IPS-11a (cell line): ENCODE results near the gene TMEM101.
"Not testable (repeated sequence)": the region's sequence is repeated elsewhere in the genome, so short reads cannot be mapped to it uniquely, and the experiment has no call there.

Experiments used
- H3K4me3 ChIP-seq: one replicate; pipeline ENCODE4 v1.5.1; 2013; ENCODE audit warnings: low read depth, low read length, control low read depth

TMEM101 gene

GRCh38 chr17:44024853-44025252 is 10.1 kb upstream of the TMEM101 start:
- no peak overlapping the region for H3K4me3 ChIP-seq

- H3K4me3 ChIP-seq, result no peak overlapping the region
Measured at GRCh38 chr17:44024271-44024663, 9.5 kb upstream of the TMEM101 start.

DNA sequence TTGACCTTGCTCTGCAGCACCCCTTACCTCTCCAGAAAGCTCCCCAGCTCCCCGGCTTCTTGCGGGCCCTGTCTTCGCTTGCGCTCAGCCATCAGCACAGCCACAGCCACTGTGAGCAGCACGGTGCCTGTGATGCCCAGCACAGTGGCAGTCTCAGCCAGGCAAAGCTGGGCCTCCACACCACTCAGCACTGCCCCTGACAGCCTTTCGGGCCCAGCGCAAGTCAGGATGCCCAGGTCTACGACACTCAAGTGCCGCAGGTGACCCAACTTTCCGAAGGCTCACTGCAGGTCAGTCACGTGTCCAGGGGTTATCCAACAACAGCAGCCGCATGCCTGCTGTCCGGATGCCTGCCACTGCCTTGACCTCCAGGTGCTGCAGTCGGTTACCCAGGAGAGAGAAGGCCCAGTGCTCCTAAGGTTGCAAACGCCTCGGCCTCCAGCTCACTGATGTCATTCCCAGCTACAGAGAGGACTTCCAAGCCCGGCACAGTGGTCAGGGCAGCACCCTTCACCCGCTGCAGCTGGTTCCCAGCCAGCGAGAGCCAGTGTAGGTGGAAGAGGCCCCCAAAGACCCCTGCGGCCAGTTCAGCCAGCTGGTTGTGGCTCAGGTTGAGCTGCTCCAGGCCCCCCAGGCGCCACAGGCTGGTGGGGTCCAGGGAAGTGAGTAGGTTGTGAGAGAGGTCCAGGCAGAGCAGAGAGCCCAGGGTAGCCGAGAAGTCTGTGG is 8.9 kb upstream of the TMEM101 start:
- no peak overlapping the region for H3K4me3 ChIP-seq

DNA sequence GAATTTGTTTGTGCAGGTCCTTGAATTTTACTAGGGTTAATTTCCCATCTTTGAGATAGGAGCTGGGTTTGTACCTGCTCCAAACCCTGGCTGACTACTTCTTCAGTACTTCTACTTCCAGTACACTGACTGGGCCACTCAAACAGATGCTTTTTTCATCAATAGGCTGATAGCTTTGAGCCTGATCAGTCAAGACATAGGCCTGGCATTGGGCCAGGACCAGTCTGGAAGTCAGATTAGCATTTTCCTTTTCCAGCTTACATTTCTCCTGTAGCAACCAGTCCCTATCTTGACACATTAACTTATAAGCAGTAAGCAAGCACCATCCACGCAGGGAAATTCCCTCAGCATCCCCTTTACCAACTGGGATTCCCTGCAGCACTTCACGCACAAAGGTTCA is 7.5 kb upstream of the TMEM101 start:
- no peak overlapping the region for H3K4me3 ChIP-seq

- H3K4me3 ChIP-seq, result not testable (repeated sequence)
Measured at GRCh38 chr17:44021227-44021626, 6.5 kb upstream of the TMEM101 start.

- peak overlapping the region; percentile 95 for H3K4me3 ChIP-seq
Measured at GRCh38 chr17:44014133-44014436, 678 bp downstream of the TMEM101 start.

DNA sequence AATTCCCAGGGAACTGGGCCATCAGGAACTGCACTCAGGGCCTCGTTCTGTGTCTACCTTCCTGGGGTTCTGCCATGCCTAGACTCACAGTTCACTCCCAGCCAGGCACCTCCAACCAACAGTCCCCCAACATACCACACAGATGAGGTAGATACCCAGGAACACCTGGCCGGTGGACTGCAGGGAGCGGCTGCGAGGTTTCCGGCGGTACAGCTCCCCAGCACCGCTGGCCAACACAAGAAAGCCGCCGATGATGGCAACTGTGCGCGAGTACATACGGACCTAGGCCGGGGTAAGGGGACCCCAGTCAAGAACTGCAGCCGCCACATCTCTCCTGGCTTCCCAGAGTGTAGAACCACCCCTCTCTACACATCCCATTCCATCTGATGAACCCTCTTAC is 1.9 kb downstream of the TMEM101 start:
- no peak overlapping the region for H3K4me3 ChIP-seq

GRCh38 chr17:44012391-44012790 is 2.4 kb downstream of the TMEM101 start:
- H3K4me3 ChIP-seq, result no peak overlapping the region

- H3K4me3 ChIP-seq, result no peak overlapping the region
Measured at GRCh38 chr17:44011876-44012275, 2.9 kb downstream of the TMEM101 start.

DNA sequence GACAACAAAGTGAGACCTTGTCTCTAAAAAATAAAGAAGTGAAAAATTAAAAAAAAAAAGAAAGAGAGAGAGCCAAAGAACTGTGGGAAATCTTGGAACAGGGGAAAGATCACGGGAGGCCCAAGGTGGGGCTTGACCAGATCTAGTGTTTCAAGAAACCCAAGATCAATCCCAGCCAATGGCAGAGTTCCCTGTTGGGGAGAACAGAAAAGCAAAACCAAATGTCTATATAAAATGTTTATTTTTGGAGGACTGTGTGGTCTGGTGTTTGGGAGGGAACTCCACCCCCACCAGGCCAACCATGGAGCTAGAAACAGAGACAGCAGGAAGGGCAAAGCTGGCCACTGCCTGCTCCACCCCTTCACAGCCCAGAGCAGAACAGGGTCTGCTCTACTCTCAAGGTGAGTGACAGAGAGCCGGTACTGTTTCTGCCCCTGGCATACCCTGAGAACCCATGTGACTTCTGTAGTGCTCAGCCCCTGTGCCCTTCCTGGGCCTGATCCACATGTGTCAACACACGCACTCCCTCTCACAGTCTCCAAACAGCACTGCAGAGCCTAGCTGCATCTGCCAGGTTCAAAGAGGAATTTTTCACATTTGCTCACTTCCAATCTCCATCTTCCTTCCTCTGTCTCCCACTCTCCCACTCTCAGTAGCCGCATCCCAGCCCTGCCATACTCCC is 3.7 kb downstream of the TMEM101 start:
- no peak overlapping the region for H3K4me3 ChIP-seq

DNA sequence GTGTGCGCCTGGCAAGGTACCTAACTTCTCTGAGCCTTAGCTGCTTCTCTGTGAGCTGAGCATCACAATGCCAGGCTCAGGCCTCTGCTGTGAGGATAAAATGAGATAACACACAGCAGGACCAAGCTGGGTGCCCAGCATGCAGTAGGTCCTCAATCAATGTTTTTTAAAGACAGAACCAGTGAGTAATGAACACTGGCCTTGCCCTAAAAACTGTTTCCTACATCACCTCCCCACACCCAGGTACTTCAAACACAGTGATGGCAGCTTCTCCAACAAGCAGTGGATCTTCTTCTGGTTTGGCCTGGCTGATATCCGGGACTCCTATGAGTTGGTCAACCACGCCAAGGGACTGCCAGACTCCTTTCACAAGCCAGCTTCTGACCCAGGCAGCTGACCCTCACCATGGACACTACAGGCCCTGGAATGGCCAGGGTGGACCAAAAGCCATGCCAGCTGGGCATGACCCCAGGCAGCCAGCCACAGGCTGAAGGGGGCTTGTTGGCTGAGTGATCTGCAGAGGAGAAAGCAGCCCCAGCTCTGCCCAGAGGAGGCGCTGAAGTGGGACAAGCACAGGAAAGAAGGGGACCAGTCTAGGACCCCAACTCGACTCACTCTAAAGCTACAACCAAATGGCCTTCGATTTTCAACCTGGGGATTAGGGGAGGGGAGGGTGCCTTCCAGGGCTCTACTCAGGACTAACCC is 6.4 kb downstream of the TMEM101 start:
- H3K4me3 ChIP-seq, result peak overlapping the region; percentile 31

GRCh38 chr17:44007346-44008204 is 7.2 kb downstream of the TMEM101 start:
- peak overlapping the region; percentile 31 for H3K4me3 ChIP-seq

- H3K4me3 ChIP-seq, result peak overlapping the region; percentile 47
Measured at GRCh38 chr17:44006598-44007345, 8.0 kb downstream of the TMEM101 start.

DNA sequence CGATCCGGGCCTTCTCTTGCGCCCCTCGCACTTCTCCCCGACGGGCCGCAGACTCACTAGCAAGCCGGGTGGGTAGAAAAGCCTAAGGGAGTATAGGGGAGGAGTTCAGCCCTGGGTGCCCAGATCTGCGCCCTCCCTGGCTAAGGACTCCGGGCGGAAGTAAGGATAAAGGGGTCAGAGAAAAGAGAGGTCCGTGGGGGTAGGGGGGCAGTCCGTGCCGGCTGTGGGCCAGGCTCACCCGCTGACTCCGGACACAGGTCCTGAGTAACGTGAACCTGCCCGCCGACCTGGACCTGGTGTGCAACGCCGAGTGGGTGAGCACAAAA is 8.5 kb downstream of the TMEM101 start:
- H3K4me3 ChIP-seq, result peak overlapping the region; percentile 47

GRCh38 chr17:44005527-44006271 is 9.1 kb downstream of the TMEM101 start:
- H3K4me3 ChIP-seq, result peak overlapping the region; percentile 47

DNA sequence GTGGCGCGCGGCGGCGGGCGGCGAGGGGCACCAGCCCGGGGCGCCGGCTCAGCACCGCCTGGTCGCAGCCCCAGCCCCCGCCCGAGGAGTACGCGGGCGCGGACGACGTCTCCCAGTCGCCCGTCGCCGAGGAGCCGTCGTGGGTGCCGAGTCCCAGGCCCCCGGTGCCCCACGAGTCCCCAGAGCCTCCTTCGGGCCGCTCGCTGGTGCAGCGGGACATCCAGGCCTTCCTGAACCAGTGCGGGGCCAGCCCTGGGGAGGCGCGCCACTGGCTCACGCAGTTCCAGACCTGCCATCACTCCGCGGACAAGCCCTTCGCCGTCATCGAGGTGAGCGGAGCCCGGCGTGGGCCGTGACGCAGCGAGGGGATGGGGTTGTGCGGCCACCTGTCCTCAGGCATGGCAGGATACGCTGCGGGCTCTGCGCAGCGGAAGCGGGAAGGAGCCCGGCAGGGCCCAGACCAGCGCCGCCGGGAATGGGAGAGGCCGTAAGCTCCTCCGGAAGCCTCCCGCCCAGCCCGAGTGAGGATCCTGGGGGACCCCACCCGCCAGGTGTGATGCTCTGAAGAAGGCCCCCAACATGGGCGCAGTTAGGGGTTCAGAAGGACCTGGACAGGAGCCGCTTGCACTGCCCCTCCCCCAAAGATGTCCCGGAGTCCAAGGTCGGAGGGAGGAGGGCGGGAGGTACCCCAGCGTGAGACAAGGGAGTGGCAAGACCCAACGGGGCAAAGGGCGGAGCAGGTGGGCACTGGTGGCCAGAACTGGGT is 9.8 kb downstream of the TMEM101 start:
- peak overlapping the region; percentile 47 for H3K4me3 ChIP-seq

DNA sequence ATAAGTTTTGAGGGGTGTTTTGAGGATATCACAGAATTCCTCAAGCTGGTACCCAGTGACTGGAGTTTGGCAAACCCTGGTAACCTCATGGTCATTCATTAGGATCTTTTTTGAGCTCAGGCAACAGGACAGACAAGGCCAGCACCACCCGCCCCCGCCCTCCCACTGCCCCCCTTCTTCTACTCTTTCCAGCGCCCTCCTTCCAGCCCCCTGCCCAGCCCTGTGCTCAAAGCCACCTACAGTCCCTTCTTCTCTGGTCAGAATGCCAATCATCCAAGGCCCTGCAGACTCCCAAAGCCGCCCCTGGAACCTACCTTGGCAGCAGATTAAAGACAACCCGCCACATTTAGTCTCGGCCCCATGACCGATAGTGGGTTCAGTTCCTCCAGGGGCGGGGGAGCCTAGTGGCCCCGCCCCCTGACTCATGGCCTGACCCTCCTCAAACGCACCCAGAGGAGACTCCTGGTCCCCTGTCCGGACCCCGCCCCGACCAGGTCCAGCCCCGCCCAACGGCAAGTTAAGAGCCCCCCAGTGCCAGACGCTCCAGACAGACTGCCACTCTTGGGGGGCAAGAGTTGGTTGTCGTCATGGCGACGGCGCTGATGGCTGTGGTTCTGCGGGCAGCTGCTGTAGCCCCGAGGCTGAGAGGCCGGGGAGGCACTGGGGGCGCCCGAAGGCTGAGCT is 10.5 kb downstream of the TMEM101 start, which contains the start of gene NAGS:
TSS of gene NAGS (plus strand) at position 546 of the 684 bp plus-strand sequence. CDS start at position 588, 42 bp downstream.
- H3K4me3 ChIP-seq, result peak within 1 kb of the TSS; percentile 47

DNA sequence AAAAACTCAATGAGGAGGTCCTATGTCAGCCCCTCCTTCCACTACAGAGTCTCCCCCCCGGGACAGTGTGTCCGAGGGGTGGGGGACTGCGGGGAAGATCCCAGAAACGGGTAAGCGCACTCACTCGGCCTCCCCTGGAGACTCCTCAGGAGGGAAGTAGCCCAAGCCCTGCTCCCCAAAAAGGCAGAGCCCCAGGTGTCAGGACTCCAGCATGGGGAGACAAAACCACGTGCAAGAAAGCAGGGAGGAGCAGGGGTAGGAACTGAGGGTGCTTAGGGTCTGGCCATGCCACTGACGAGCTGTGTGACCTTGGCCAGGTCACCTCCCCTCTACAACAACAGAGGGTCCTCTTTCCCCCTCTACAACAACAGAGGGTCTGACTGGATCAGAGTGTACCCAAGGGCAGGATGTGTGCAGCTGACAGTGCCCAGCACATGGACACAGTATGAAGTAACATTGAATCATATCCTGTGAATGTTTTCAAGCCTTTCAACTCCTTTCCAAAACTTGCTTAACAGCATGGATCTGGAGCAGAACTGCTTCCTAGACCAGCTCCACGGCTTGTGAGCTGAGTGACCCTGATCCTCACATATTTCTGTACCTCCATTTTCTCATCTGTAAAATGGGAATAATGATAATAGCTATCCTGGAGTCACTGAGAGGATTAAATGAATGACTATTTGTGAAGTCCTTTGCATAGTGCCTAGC is 12.5 kb downstream of the TMEM101 start:
- H3K4me3 ChIP-seq, result no peak overlapping the region
